Measurements from ENCODE around the gene RPP21.

- TF ChIP-seq EZH2phosphoT487 (IDR thresholded peaks at IDR 0.05; ENCODE audit: low read depth) = no peak
- TF ChIP-seq, protein P1, sequence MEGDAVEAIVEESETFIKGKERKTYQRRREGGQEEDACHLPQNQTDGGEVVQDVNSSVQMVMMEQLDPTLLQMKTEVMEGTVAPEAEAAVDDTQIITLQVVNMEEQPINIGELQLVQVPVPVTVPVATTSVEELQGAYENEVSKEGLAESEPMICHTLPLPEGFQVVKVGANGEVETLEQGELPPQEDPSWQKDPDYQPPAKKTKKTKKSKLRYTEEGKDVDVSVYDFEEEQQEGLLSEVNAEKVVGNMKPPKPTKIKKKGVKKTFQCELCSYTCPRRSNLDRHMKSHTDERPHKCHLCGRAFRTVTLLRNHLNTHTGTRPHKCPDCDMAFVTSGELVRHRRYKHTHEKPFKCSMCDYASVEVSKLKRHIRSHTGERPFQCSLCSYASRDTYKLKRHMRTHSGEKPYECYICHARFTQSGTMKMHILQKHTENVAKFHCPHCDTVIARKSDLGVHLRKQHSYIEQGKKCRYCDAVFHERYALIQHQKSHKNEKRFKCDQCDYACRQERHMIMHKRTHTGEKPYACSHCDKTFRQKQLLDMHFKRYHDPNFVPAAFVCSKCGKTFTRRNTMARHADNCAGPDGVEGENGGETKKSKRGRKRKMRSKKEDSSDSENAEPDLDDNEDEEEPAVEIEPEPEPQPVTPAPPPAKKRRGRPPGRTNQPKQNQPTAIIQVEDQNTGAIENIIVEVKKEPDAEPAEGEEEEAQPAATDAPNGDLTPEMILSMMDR (IDR thresholded peaks at IDR 0.05; ENCODE audit: low read depth, low read length) = no peak
Observed at GRCh38 chr6:30344868-30345671, at the start of gene RPP21.

Measured in OCI-LY3 (cell line).